K562 (cell line): ENCODE results near the gene ZC3H6. TPM values are rescaled to one million over a fixed set of nuclear protein-coding genes. Genes with fewer than 3 reads are reported as not detected.
A peak's percentile ranks its signal among the peaks of the same experiment; 100 is the strongest.

Experiments
- ATAC-seq: fragments of 200-7000 bp; cut with Tn5 transposase; 3 replicates; pipeline ENCODE4 v1.9.1; 2020; ENCODE audit warnings: moderate library complexity
- BruUV-seq: library from RNA; stranded (reverse); fragments of 400-500 nt; replicated peaks from 2 replicates; lab custom pipeline; 2021; lab: Mats Ljungman, UMichigan
- CTCF ChIA-PET: fragments of 300-600 bp; formaldehyde crosslinking; extraction: SDS; loops from one replicate; lab custom pipeline; 2021; ENCODE audit warnings: low intra/inter-chr PET ratio; lab: Yijun Ruan, JAX
- POLR2A ChIA-PET: fragments of 300-600, 350-650 bp; sonication (Branson Sonifier 250); formaldehyde crosslinking; extraction: SDS; loops from one replicate; lab custom pipeline; 2021; ENCODE audit warnings: antibody characterized with exemption, inconsistent platforms; lab: Yijun Ruan, JAX
- DNase-seq, 4 experiments: peaks; one replicate each; pipeline versions ENCODE4 v3.0.0 to v3.0.0-alpha.2; 2011 to 2018; ENCODE audit warnings: low spot score in 3 of 4, mixed read lengths in 3 of 4; ENCODE audit errors: extremely low read depth in 1 of 4
- FAIRE-seq: peaks from 2 replicates; lab custom pipeline; 2011; peaks lifted over from hg19 to GRCh38; lab: Jason Lieb, UNC
- H2AFZ ChIP-seq: 2 replicates; pipeline ENCODE4 v1.6.0; 2011; ENCODE audit warnings: low read depth, low read length, control low read depth, inconsistent platforms
- H3K27ac ChIP-seq: fragments of 200-600 bp; 3 replicates; pipeline ENCODE4 v1.8.0; 2011; ENCODE audit warnings: low read depth, mild to moderate bottlenecking, control low read depth, inconsistent platforms, low read length, moderate library complexity, mixed read lengths; ENCODE audit errors: extremely low read depth
- H3K27me3 ChIP-seq, 2 experiments: fragments of 300-600 bp in 1 of 2; 2 replicates in 1 of 2; 3 replicates in 1 of 2; pipeline versions ENCODE4 v1.6.0 to v1.8.0; 2011; ENCODE audit warnings: inconsistent platforms in 2 of 2, low read length in 2 of 2, mild to moderate bottlenecking in 1 of 2, mixed read lengths in 1 of 2, moderate library complexity in 1 of 2; ENCODE audit not compliant: control insufficient read depth in 2 of 2, insufficient read depth in 2 of 2
- H3K36me3 ChIP-seq: fragments of 300-600 bp; 3 replicates; pipeline ENCODE4 v1.8.0; 2011; ENCODE audit warnings: mild to moderate bottlenecking, low read length, inconsistent platforms; ENCODE audit not compliant: control insufficient read depth, insufficient read depth
- H3K4me1 ChIP-seq, 2 experiments: fragments of 200-600 bp in 1 of 2; replicated peaks in 1 of 2; 2 replicates in 1 of 2; 3 replicates in 1 of 2; pipeline versions ENCODE4 v1.5.1 to v1.8.0; 2011; ENCODE audit warnings: inconsistent platforms in 2 of 2, low read length in 2 of 2, mild to moderate bottlenecking in 1 of 2, mixed read lengths in 1 of 2, moderate library complexity in 1 of 2; ENCODE audit not compliant: control insufficient read depth in 2 of 2, insufficient read depth in 2 of 2
- H3K4me2 ChIP-seq: 2 replicates; pipeline ENCODE4 v1.6.1; 2011; ENCODE audit warnings: low read length, control low read depth, inconsistent platforms, mixed read lengths; ENCODE audit not compliant: insufficient read depth
- H3K4me3 ChIP-seq: fragments of 200-600 bp; sonication (generic), shearing (Covaris generic); 2 replicates; pipeline ENCODE4 v1.5.1; 2016; ENCODE audit warnings: control low read depth, inconsistent platforms
- H3K79me2 ChIP-seq: fragments of 200-600 bp; 3 replicates; pipeline ENCODE4 v1.8.0; 2011; ENCODE audit warnings: low read length, inconsistent platforms; ENCODE audit not compliant: control insufficient read depth, insufficient read depth
- H3K9ac ChIP-seq, 2 experiments: 2 replicates each; pipeline versions ENCODE4 v1.6.0 to v1.6.1; 2011; ENCODE audit warnings: low read depth in 2 of 2, low read length in 2 of 2, control low read depth in 1 of 2, inconsistent platforms in 1 of 2, mild to moderate bottlenecking in 1 of 2, mixed read lengths in 1 of 2; ENCODE audit not compliant: insufficient read depth in 1 of 2
- H3K9me1 ChIP-seq: one replicate; pipeline ENCODE4 v1.6.0; 2011; ENCODE audit warnings: inconsistent platforms, mild to moderate bottlenecking, low read length, moderate library complexity; ENCODE audit not compliant: control insufficient read depth, insufficient read depth
- H3K9me3 ChIP-seq: replicated peaks from 2 replicates; pipeline ENCODE4 v1.5.1; 2011; ENCODE audit warnings: low read depth, low read length, inconsistent platforms; ENCODE audit not compliant: control insufficient read depth, insufficient read depth
- H4K20me1 ChIP-seq: replicated peaks from 2 replicates; pipeline ENCODE4 v1.6.1; 2011; ENCODE audit warnings: low read length, inconsistent platforms, mixed read lengths; ENCODE audit not compliant: control insufficient read depth, insufficient read depth
- EP400 ChIP-seq: fragments of 450-650 bp; IDR thresholded peaks from 2 replicates; pipeline ENCODE4 v1.6.1; 2017; ENCODE audit warnings: antibody characterized with exemption, mild to moderate bottlenecking, moderate library complexity
- NUFIP1 ChIP-seq: fragments of 450-650 bp; IDR thresholded peaks from 2 replicates; pipeline ENCODE4 v1.6.1; 2018; ENCODE audit not compliant: partially characterized antibody
- RHOXF2B ChIP-seq: fragments of 250-450 bp; sonication (Bioruptor Pico); conservative IDR thresholded peaks from 2 replicates; pipeline ENCODE4 v1.5.1; 2021
- SPI1 ChIP-seq: IDR thresholded peaks from 2 replicates; pipeline ENCODE4 v1.6.1; 2011; ENCODE audit warnings: low read depth, low read length, control low read depth, borderline replicate concordance
- WGBS: fragments of 100-300 bp; shearing (Covaris generic); methylation state at CpG from one replicate; pipeline ENCODE4 v1.1.6; 2016; ENCODE audit warnings: low coverage, mixed read lengths; ENCODE audit not compliant: insufficient coverage; ENCODE audit errors: missing lambda C conversion rate; 5-methylcytosine and 5-hydroxymethylcytosine counted together
- in situ Hi-C: fragments of 300-500 bp; cut with MboI; formaldehyde crosslinking; loops from 4 replicates; pipeline ENCODE4 v1.15.0; 2018; ENCODE audit warnings: inconsistent platforms, mixed read lengths
- intact Hi-C: fragments of 100-400 bp; cut with micrococcal nuclease; formaldehyde crosslinking; loops from 2 replicates; pipeline ENCODE4 v1.14.2; 2022
- polyA plus RNA-seq, 8 experiments: library from polyadenylated mRNA; depleted of rRNA in 4 of 8; stranded (reverse) in 5 of 8; unstranded in 3 of 8; fragments of >200 nt; fragmentation: Nextera tagmentation in 2 of 8; fragmentation: Illumina TruSeq in 1 of 8; extraction: Ambion mirVana in 2 of 8; extraction: Trizol in 1 of 8; gene quantifications; 2 replicates each; pipeline versions ENCODE4 v1.2.1 to v1.2.3, GENCODE V29; 2011 to 2014; ENCODE audit warnings: inconsistent platforms in 1 of 8, missing spikeins in 1 of 8
- total RNA-seq, 7 experiments: library from RNA; depleted of rRNA in 6 of 7; stranded (reverse); fragments of >200 nt in 6 of 7; fragmentation: Illumina TruSeq in 2 of 7; extraction: Trizol in 2 of 7; gene quantifications; 2 replicates each; pipeline versions ENCODE4 v1.2.1 to v1.2.3, GENCODE V29; 2011 to 2021; ENCODE audit warnings: low replicate concordance in 1 of 7
- TF ChIP-seq, protein P1 (sequence below), 2 experiments: fragments of 450-650 bp in 1 of 2; IDR thresholded peaks; 2 replicates each; pipeline ENCODE4 v1.6.1; 2011 to 2017; ENCODE audit warnings: low read depth in 2 of 2, antibody characterized with exemption in 1 of 2, borderline replicate concordance in 1 of 2, low read length in 1 of 2, mild to moderate bottlenecking in 1 of 2, mixed read lengths in 1 of 2; ENCODE audit not compliant: control insufficient read depth in 1 of 2

ZC3H6 gene
- total and polyA plus RNA-seq, 9 of the 15 experiments (the other 6 are each of a cell fraction or from before 2014, with no cell fraction given), result 0.45 to 1.9 (median 1.5) TPM

DNA sequence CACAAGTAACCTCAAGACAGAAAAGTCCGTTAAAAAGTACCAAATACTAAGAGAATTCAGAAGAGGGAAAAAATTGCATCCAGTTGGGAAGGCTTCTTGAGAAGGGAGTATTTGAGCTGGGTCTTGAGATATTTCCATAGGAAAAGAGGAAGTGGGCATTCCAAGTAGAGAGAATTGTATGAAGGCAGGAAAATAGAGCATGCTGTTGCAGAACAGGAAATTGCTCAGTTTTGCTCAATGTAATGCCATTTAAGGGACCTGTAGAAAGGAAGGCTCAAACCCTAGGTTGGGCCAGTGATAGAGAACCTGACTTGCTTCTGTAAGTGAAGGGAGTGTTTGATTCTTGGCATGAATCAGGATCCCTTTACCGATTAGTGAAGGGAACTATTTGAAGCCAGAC, 19.5 kb upstream of the ZC3H6 start:
- peak overlapping the region; percentile 87 for H2AFZ ChIP-seq
- POLR2A ChIA-PET, result interaction anchor here (3.2 to 3.8 kb wide), 2 partner anchors 12 to 17 kb away, joined by 16 to 18 read pairs; no protein-coding TSS in a partner anchor

More for the DNA sequence above, 19.5 kb upstream of the ZC3H6 start:
- ATAC-seq, result no peak
- peaks cover 35% of the 10 kb centered on the region for H3K79me2 ChIP-seq
- TF ChIP-seq SPI1, result peak; percentile 98
- TF ChIP-seq NUFIP1, result no peak
- TF ChIP-seq, protein P1, sequence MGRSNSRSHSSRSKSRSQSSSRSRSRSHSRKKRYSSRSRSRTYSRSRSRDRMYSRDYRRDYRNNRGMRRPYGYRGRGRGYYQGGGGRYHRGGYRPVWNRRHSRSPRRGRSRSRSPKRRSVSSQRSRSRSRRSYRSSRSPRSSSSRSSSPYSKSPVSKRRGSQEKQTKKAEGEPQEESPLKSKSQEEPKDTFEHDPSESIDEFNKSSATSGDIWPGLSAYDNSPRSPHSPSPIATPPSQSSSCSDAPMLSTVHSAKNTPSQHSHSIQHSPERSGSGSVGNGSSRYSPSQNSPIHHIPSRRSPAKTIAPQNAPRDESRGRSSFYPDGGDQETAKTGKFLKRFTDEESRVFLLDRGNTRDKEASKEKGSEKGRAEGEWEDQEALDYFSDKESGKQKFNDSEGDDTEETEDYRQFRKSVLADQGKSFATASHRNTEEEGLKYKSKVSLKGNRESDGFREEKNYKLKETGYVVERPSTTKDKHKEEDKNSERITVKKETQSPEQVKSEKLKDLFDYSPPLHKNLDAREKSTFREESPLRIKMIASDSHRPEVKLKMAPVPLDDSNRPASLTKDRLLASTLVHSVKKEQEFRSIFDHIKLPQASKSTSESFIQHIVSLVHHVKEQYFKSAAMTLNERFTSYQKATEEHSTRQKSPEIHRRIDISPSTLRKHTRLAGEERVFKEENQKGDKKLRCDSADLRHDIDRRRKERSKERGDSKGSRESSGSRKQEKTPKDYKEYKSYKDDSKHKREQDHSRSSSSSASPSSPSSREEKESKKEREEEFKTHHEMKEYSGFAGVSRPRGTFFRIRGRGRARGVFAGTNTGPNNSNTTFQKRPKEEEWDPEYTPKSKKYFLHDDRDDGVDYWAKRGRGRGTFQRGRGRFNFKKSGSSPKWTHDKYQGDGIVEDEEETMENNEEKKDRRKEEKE (IDR thresholded peaks at IDR 0.05; ENCODE audit: borderline replicate concordance in 1 of 2, control insufficient read depth in 1 of 2, low read depth in 2 of 2, low read length in 1 of 2), result no peak
- 0 out of 2 replicates have a peak, but pooled peaks have one; percentile 15 for TF ChIP-seq EP400
- no peak for TF ChIP-seq RHOXF2B
- CTCF ChIA-PET, result no interaction called here
- peaks cover 24 to 38% of the 10 kb centered on the region in 2 experiments for H3K4me1 ChIP-seq
- H3K36me3 ChIP-seq, result peaks cover 9% of the 10 kb centered on the region
- intact Hi-C loops (loop anchor here (5.0 kb wide), 4 partner anchors 134 to 359 kb away; partner anchors contain the start of genes MERTK and TTL), in situ Hi-C loops (loop anchor here (25.0 kb wide), 1 partner anchor 231 kb away; the partner anchor contains the start of gene TTL)
- DNase-seq, result no peak
- WGBS, result 61% methylated on average over 2 of the region's 2 CpGs
- H3K27me3 ChIP-seq, result no peaks in the 10 kb centered on the region
- no peaks in the 10 kb centered on the region for H3K9me3 ChIP-seq
- H3K4me2 ChIP-seq, result 0 out of 2 replicates have a peak overlapping the region, but pooled peaks have one; percentile 85
- no TSS peak for BruUV-seq
- 0 out of 2 replicates have a peak, but pooled peaks cover 3% of the 10 kb centered on the region for H4K20me1 ChIP-seq
- peak overlapping the region; percentile 15; the same call in 2 of the 3 replicates for H3K27ac ChIP-seq
- FAIRE-seq, result no peak
- no peak overlapping the region for H3K4me3 ChIP-seq
- H3K9me1 ChIP-seq, result no peaks in the 10 kb centered on the region
- H3K9ac ChIP-seq, result 0 out of 4 replicates have a peak overlapping the region, but pooled peaks of 1 of the 2 experiments have one; percentile 39
